ENCODE results near the gene WASL.
"Not testable (repeated sequence)": the region's sequence is repeated elsewhere in the genome, so short reads cannot be mapped to it uniquely, and the experiment has no call there.

The WASL gene

DNA sequence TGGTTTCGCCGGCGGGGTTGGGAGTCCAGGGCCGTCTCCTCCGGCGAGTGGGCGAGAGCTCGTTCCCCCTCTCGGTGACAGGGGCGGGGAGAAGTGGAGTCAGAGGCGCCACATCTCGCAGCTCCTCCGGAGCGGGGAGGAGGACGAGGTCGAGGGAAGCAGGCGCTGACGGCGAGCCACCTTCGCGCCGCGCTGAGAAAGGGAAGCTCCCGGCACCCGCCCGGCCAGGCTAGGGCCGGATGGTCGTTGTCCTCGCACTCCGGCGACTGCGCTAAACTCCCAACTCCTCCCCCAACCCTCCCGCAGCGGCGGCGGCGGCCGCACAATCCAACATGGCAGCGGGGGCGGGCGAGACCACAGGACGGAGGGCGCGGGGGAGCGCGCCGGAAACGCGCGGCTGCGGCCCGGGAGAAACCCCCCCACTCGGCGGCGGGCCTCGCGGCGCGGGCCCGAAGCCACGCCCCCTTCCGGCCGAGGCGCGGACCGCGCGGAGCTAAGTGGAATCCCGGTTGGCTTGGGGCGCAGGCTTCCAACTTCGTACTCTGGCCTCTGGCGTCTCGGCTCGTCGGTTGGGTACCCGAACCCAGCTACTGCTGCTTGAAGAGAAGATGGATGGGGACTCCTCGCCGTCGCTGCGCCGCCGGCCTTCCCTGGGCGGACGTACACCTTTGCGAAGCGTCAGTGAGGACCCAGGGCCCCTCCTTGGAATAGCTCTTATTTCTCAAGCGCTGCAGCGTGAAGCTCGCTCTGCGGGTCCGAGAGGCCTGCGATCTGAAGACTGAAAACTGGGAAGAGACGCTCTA lies at the start of gene WASL:
Gene WASL (minus strand): TSS at position 270 of the 803 bp plus-strand sequence. CDS start 269 bp downstream, at position 1.
- peak; percentile 86 for DNase-seq

GRCh38 chr7:123797673-123798531 lies 49.1 kb upstream of the WASL start:
- DNase-seq = no peak

GRCh38 chr7:123796568-123796967 lies 47.8 kb upstream of the WASL start:
- no peak for DNase-seq

DNA sequence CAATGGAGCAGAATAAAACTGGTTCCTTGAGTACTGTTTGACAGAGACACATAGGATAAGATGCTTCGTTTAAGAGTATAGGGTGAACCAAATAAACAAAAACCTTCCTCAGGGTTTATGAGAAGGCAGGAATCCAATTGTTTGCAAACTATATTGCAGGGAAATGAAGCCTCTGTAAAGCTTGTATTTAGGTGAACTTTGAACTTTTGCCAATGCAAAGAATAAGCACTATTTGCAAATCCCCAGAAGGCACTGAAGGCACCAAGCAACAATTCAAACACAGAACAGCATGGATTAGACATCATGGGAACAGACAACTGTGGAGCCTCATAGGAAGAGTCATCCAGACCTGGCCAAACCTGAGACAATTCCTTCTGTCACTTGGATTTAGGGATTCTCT lies 47.1 kb upstream of the WASL start:
- no peak for DNase-seq

GRCh38 chr7:123795116-123795515 lies 46.3 kb upstream of the WASL start:
- DNase-seq = not testable (repeated sequence)

DNA sequence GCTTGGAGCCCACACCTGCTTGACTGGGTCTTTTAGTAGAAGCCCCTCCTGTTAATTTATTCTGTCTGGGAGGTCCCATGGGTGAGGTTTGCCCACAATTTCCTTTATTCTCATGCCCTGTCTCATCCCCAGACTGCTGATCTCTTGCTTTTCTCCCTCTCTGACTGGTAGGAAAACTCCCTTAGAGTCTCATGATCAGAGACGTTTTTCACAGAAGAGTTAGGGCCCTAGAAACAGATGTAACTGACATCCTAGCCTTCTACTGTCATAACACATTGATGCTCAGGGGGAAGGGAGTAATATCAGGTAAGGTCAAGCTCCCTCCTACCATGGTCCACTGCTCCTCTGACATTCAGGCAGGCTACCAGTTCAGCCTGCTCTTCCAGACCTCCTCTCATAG lies 43.7 kb upstream of the WASL start:
- no peak for DNase-seq

- DNase-seq = no peak
These were observed 42.2 kb upstream of the WASL start for GRCh38 chr7:123791001-123791400.

DNA sequence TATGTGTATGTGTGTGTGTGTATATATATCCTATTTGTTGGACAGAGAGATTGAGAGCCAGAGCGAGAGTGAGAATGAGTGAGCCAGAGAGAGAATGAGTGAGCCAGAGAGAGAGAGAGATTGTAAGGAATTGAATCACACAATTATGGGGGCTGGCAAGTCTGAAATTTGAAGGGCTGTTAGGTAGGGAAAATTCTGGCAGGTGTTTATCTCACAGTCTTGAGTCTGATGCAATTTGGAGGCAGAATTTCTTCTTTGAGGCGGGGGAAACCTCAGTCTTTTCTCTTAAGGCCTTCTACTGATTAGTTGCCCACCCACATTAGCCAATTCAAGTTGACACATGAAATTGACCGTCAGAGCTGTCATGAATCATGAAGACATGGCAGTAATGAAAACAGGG lies 41.0 kb upstream of the WASL start:
- DNase-seq = no peak

DNA sequence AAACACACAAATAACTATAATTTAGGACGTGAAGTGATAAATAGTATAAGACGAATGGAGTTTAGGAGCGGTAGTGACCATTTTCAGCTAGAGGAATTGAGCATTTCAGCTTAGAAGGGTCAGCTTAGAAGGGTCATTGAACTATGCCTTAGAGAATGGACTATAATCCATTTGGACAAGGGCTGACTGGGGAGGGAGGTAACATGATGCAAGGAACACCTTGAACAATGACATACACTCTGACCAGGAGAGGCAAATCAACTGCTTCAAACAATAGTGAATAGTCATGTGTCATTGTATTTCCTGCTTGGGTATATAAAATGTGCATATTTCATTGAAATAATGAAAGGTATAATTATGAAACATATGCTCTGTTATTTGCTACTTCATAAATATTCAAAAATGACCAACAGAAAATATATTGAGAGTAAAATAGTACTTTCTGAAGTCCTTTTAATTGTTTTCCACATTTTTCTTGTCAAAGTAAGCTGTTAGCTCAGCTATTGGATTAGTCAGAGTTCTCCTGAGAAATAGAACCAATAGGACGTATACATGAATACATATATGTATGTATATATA lies 40.5 kb upstream of the WASL start:
- no peak for DNase-seq

DNA sequence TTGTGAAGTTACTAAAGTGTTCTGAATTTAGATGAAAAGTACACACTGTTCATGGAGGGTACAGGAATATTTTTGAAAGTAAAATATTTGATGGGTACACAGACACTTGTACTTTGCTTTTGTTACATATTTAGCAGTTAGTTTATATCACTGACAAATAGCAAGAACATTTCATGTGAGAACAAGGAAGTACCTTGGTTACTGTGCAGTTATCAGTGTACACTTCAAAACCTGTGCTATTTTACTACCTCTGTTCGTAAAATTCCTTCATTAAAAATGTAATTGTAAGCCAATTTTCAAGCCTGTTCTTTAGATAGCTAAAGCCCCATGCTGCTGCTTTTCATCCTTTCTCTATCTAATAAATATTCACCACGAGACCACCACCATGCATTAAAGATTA lies 39.8 kb upstream of the WASL start:
- DNase-seq = no peak

GRCh38 chr7:123787220-123788007 lies 38.6 kb upstream of the WASL start:
- no peak for DNase-seq

GRCh38 chr7:123784263-123784662 lies 35.5 kb upstream of the WASL start:
- no peak for DNase-seq

- DNase-seq = no peak
These were observed 35.0 kb upstream of the WASL start for GRCh38 chr7:123783820-123784219.

DNA sequence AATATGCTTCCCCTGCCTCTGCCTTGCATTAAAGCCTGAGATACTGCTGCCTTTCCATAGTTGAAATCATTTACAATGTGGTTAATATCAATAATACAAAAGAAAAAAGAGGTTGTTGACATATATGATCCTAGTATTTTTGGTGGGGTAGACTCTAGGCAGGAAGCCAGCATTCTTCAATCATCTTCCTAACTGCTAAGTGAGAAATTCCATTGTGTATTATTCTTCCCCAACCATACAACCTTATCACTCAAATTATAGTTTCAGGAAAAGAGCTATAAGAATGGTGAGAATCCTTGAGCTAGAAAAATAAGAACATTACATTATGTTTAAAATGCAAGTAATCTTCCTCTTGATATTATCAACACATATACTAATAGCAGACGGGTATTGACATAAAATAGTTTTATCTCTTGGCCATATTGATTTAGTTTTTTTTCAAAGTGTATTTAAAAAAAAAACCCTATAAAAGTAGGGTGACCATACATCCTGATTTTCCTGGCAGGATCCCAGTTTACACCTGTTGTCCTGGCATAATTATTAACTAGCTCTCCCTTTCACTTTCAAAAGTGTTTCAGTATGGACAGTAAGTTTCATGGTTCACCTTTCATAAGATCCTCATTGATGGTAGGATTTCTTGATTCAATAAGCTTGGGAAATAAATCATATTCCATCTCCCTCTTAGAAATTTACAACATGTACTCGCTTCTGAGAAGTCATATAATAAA lies 33.4 kb upstream of the WASL start:
- no peak for DNase-seq

GRCh38 chr7:123780472-123780871 lies 31.7 kb upstream of the WASL start:
- DNase-seq = not testable (repeated sequence)

GRCh38 chr7:123774496-123774895 lies 25.7 kb upstream of the WASL start:
- DNase-seq = no peak

GRCh38 chr7:123773481-123773880 lies 24.7 kb upstream of the WASL start:
- DNase-seq = no peak

DNA sequence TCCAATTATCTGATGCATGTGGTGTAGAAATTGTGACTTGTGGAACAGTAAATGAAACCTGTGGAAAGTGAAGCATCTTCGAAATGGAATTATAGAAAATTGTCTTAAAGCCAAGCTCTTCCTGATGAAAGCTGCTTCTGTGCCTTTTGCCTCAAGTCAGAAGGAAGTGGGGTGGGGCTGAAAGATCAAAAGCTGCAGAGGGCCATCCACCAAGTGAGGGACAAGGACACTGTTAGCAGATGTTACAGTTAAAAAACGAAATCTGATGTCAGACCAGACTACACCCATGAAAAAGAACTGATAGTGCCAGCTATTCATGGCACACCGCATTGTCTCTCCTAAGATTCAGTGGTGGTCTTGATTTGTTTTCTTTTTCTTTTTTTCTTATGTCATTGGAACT lies 23.8 kb upstream of the WASL start:
- no peak for DNase-seq

DNA sequence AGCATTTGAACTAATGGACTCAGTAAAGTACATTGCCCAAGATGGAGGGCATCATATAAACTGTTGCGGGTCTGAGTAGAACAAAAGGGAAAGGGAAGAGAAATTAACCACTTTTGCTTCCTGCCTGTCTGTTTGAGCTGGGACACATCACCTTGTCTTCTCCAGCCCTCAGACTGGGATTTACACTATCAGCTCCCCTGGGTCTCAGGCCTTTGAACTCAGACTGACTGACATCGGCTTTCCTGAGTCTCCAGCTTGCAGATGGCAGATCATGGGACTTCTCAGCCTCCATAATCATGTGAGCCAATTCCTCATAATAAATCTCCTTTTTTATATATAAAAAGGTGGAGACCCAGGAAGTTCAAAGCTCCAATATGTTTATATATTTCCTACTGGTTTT lies 23.0 kb upstream of the WASL start:
- no peak for DNase-seq

DNA sequence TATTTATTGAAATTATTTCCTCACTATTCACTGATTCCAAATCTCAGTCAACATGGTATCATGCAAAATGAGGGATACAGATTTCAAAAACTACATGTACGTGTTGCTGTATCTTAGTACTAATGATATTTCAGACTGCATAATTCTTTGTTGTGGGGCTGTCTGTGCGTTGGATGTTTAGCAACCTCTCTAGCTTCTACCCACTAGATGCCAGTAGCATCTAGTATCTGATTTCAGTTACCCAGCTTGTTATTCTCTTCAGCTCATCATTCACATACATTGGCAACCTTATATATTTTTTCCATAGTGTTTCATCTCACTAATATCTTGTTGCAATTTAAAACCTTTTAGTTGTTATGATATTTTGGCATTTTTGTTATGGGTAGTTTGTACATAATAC lies 22.5 kb upstream of the WASL start:
- DNase-seq = no peak

- DNase-seq = no peak
These were observed 21.6 kb upstream of the WASL start for GRCh38 chr7:123770378-123770777.

GRCh38 chr7:123769371-123769770 lies 20.6 kb upstream of the WASL start:
- DNase-seq = no peak

Data from stimulated activated CD4-positive, alpha-beta T cell treated with anti-CD3 and anti-CD28 coated beads, Interleukin-12 subunit alpha, Interleukin-12 subunit beta, amount 100 ng/mL, for 4 hours (primary cell).